Caco-2 (cell line): ENCODE data around the gene RXRG. TPM values are rescaled to one million over a fixed set of nuclear protein-coding genes. Genes with fewer than 3 reads are reported as not detected.

Experiments used
- BruUV-seq: library from RNA; stranded (reverse); fragments of 400-500 nt; replicated peaks from 2 replicates; lab custom pipeline; 2021; lab: Mats Ljungman, UMichigan
- CTCF ChIA-PET: fragments of 300-600 bp; sonication (Branson Sonifier 250); formaldehyde crosslinking; loops from one replicate; lab custom pipeline; 2022; ENCODE audit warnings: antibody characterized with exemption; lab: Charles Lee
- POLR2A ChIA-PET: fragments of 300-600 bp; sonication (Branson Sonifier 250); formaldehyde crosslinking; loops from one replicate; lab custom pipeline; 2022; ENCODE audit warnings: antibody characterized with exemption; lab: Charles Lee
- DNase-seq, 2 experiments: peaks; one replicate each; pipeline versions ENCODE4 v3.0.0 to v3.0.0-alpha.2; 2020 to 2022
- H3K27me3 ChIP-seq: replicated peaks from 2 replicates; pipeline ENCODE4 v1.6.0; 2011; ENCODE audit warnings: low read length; ENCODE audit not compliant: control insufficient read depth, insufficient read depth
- H3K36me3 ChIP-seq: 2 replicates; pipeline ENCODE4 v1.5.1; 2011; ENCODE audit warnings: low read length; ENCODE audit not compliant: control insufficient read depth, insufficient read depth
- H3K4me1 ChIP-seq: fragments of 250-450 bp; sonication (Bioruptor Pico); 2 replicates; pipeline ENCODE4 v1.5.1; 2020; ENCODE audit warnings: mild to moderate bottlenecking
- H3K4me3 ChIP-seq: 2 replicates; pipeline ENCODE4 v1.5.1; 2011; ENCODE audit warnings: low read depth, mild to moderate bottlenecking, control low read depth, low read length
- H3K9me3 ChIP-seq: fragments of 250-450 bp; sonication (Bioruptor Pico); 2 replicates; pipeline ENCODE4 v1.5.1; 2020; ENCODE audit warnings: mild to moderate bottlenecking, moderate library complexity
- H3K27ac Mint-ChIP-seq: one replicate; pipeline ENCODE4 v1.8.0; 2022; ENCODE audit warnings: mixed read lengths; ENCODE audit not compliant: unreplicated experiment
- H3K27me3 Mint-ChIP-seq: one replicate; pipeline ENCODE4 v1.8.0; 2022; ENCODE audit warnings: mixed read lengths; ENCODE audit not compliant: insufficient read depth, unreplicated experiment
- H3K36me3 Mint-ChIP-seq: one replicate; pipeline ENCODE4 v1.8.0; 2022; ENCODE audit warnings: mild to moderate bottlenecking, mixed read lengths; ENCODE audit not compliant: insufficient read depth, unreplicated experiment
- H3K4me1 Mint-ChIP-seq: one replicate; pipeline ENCODE4 v1.8.0; 2022; ENCODE audit warnings: low read depth, mixed read lengths; ENCODE audit not compliant: unreplicated experiment
- H3K4me3 Mint-ChIP-seq: one replicate; pipeline ENCODE4 v1.8.0; 2022; ENCODE audit warnings: mild to moderate bottlenecking, moderate library complexity, mixed read lengths; ENCODE audit not compliant: unreplicated experiment
- H3K9me3 Mint-ChIP-seq: one replicate; pipeline ENCODE4 v1.8.0; 2022; ENCODE audit warnings: mixed read lengths; ENCODE audit not compliant: unreplicated experiment
- intact Hi-C: fragments of 100-400 bp; cut with micrococcal nuclease; formaldehyde crosslinking; loops from one replicate; pipeline ENCODE4 v1.10.0; 2022; ENCODE audit not compliant: unreplicated experiment
- total RNA-seq: library from RNA; stranded (reverse); gene quantifications from 2 replicates; pipeline ENCODE4 v1.2.3, GENCODE V29; 2022
- TF ChIP-seq, protein P1 (sequence below), 2 experiments: fragments of 200-600 bp in 1 of 2; IDR thresholded peaks; 1 replicate in 1 of 2; 2 replicates in 1 of 2; pipeline versions ENCODE4 v1.5.1 to v1.8.0; 2011 to 2022; ENCODE audit warnings: antibody characterized with exemption in 1 of 2, control low read depth in 1 of 2, inconsistent platforms in 1 of 2, low read depth in 1 of 2, low read length in 1 of 2, mild to moderate bottlenecking in 1 of 2, moderate library complexity in 1 of 2; ENCODE audit not compliant: insufficient read depth in 1 of 2, severe bottlenecking in 1 of 2, unreplicated experiment in 1 of 2

The RXRG gene
- total RNA-seq, 1 experiment from 2014 or later: not detected

DNA sequence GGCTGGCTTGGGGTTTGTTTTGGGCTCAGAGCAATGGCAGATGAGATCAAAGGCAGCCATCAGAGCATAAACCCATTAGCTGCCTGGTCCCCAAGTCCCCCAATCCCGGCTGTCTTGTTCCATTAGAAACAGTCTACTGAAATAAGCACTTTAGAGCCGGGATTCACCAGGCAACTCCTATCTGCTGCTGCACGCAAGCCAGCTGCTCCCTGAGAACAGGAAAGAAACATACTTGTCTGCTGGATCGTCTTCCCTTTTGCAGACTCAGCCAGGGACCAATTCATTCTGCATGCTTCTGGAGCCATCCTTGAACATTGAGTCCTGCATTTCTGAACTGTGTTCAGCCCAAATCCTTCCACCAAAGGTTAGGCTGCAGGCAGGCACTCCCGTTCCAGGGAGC lies 21.8 kb downstream of the RXRG start:
- intact Hi-C loops: no loop called here
- Histone ChIP-seq H3K9me3 (no peaks in the 10 kb centered on the region), H3K4me1 (no peaks in the 10 kb centered on the region), H3K27me3 (peaks cover 2% of the 10 kb centered on the region; the same call in 1 of the 2 replicates), H3K4me3 (no peak overlapping the region), H3K36me3 (no peaks in the 10 kb centered on the region)
- Mint-ChIP-seq H3K27ac (no peak overlapping the region), H3K4me1 (no peaks in the 10 kb centered on the region), H3K27me3 (peaks cover 15% of the 10 kb centered on the region), H3K36me3 (no peaks in the 10 kb centered on the region), H3K4me3 (no peak overlapping the region), H3K9me3 (no peaks in the 10 kb centered on the region)
- ChIA-PET CTCF (no interaction called here), POLR2A (no interaction called here)
- no TSS peak for BruUV-seq
- DNase-seq: no peak
- TF ChIP-seq, protein P1, sequence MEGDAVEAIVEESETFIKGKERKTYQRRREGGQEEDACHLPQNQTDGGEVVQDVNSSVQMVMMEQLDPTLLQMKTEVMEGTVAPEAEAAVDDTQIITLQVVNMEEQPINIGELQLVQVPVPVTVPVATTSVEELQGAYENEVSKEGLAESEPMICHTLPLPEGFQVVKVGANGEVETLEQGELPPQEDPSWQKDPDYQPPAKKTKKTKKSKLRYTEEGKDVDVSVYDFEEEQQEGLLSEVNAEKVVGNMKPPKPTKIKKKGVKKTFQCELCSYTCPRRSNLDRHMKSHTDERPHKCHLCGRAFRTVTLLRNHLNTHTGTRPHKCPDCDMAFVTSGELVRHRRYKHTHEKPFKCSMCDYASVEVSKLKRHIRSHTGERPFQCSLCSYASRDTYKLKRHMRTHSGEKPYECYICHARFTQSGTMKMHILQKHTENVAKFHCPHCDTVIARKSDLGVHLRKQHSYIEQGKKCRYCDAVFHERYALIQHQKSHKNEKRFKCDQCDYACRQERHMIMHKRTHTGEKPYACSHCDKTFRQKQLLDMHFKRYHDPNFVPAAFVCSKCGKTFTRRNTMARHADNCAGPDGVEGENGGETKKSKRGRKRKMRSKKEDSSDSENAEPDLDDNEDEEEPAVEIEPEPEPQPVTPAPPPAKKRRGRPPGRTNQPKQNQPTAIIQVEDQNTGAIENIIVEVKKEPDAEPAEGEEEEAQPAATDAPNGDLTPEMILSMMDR (IDR thresholded peaks at IDR 0.05; ENCODE audit: insufficient read depth in 1 of 2, low read depth in 1 of 2, low read length in 1 of 2, severe bottlenecking in 1 of 2, unreplicated experiment in 1 of 2): no peak

DNA sequence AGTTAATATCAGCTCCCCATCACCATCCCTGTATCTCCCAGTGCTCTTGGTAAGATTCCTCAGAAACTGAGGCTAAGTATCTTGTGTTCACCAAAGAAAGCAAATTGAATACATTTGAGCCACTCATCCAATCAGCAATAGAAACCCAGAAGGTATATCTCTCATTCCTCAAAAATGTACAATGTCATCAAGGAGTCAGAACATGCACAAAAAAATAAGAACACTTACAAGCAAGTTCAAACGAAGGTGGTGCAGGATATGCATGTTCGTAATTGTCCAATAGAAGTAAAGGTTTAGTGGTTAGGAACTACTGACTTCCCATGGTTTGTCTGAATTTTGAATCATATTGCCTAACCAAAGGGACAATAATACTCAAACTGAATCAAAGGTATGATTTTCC lies 24.3 kb downstream of the RXRG start:
- Histone ChIP-seq H3K36me3 (no peaks in the 10 kb centered on the region), H3K4me3 (no peak overlapping the region), H3K9me3 (no peaks in the 10 kb centered on the region), H3K4me1 (no peaks in the 10 kb centered on the region), H3K27me3 (peaks cover 2% of the 10 kb centered on the region; the same call in 1 of the 2 replicates)
- no TSS peak for BruUV-seq
- intact Hi-C loops: no loop called here
- no peaks in the 10 kb centered on the region for H3K4me1 Mint-ChIP-seq
- H3K36me3 Mint-ChIP-seq: no peaks in the 10 kb centered on the region
- no peaks in the 10 kb centered on the region for H3K9me3 Mint-ChIP-seq
- no peak overlapping the region for H3K4me3 Mint-ChIP-seq
- ChIA-PET CTCF (no interaction called here), POLR2A (no interaction called here)
- no peak overlapping the region for H3K27ac Mint-ChIP-seq
- TF ChIP-seq, protein P1 (IDR thresholded peaks at IDR 0.05; ENCODE audit: insufficient read depth in 1 of 2, low read depth in 1 of 2, low read length in 1 of 2, severe bottlenecking in 1 of 2, unreplicated experiment in 1 of 2): no peak
- no peak for DNase-seq
- H3K27me3 Mint-ChIP-seq: peaks cover 18% of the 10 kb centered on the region

DNA sequence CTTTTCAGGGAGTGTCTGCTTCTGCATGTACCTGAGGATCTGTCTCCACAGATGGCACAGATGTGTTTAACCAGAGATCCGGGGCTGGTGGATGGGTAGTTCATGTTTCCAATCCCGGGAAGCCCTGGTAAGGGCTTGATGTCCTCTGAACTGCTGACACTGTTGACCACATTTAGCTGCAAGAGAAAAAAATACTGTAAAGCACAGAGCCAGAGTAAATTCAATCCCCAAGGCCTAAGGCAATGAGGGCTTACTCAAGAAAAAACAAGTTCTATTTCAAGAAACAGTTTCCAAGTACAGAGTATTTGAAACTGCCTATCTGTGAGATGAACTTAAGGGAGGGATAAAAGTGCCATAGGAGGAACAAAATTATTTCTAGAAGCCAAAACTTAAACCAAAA lies 25.1 kb downstream of the RXRG start:
- no TSS peak for BruUV-seq
- H3K9me3 Mint-ChIP-seq: no peaks in the 10 kb centered on the region
- Histone ChIP-seq H3K4me1 (no peaks in the 10 kb centered on the region), H3K36me3 (no peaks in the 10 kb centered on the region), H3K9me3 (no peaks in the 10 kb centered on the region), H3K27me3 (peaks cover 2% of the 10 kb centered on the region; the same call in 1 of the 2 replicates), H3K4me3 (no peak overlapping the region)
- ChIA-PET CTCF (no interaction called here), POLR2A (no interaction called here)
- TF ChIP-seq, protein P1 (IDR thresholded peaks at IDR 0.05; ENCODE audit: insufficient read depth in 1 of 2, low read depth in 1 of 2, low read length in 1 of 2, severe bottlenecking in 1 of 2, unreplicated experiment in 1 of 2): no peak
- DNase-seq: no peak
- H3K4me1 Mint-ChIP-seq: no peaks in the 10 kb centered on the region
- no peaks in the 10 kb centered on the region for H3K36me3 Mint-ChIP-seq
- H3K4me3 Mint-ChIP-seq: no peak overlapping the region
- peaks cover 23% of the 10 kb centered on the region for H3K27me3 Mint-ChIP-seq
- intact Hi-C loops: no loop called here
- no peak overlapping the region for H3K27ac Mint-ChIP-seq
